Suppressor macrophage (primary cell): ENCODE results near the gene SYTL2.
A peak's percentile ranks its signal among the peaks of the same experiment; 100 is the strongest.

Experiments used
- DNase-seq, 4 experiments: peaks; one replicate each; pipeline ENCODE4 v3.0.0-alpha.2; 2020 to 2022

SYTL2 gene

DNA sequence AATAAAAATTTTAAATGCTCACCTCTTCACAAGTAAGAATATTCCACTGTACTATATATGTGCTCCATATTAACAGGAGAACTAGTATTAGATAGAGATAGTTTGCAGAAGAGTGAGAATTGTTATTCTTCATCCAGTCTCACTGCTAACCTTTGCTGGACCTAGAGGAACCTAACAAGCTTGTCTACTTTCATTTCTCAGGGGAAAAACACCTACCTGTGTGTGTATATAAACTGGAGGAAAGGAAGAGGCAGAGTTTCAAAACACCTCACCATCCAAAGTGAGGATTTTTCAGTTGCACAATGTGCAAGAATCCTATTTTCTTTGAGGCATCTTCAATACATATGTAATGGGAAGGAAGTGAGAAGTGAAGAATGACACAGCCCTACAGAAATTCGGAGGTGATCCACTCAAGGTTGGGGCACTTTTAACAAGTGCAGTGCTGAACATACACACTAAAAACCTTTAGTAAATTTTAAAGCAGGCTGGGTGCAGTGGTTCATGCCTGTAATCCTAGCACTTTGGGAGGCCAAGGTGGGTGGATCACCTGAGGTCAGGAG lies 52.4 kb downstream of the SYTL2 start:
- no peak for DNase-seq

DNA sequence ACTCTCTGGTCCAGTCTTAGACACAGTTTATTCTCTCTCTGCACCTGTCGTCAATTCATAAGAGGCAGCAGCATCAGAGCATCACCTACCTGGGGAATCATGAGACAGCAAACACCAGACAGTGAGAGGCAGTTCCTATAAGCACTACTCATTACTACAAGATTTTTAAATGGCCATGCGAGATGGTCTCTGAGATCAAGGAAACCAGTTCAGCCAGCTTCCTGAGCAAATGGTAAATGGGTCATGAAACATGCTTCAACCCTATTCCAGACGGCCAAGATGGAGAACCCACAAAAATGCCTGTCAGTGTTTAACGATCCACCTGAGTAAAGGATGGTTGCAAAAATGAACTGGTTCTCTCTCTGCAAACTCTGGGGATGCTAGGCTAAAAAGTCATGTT lies 52.9 kb downstream of the SYTL2 start:
- no peak for DNase-seq

DNA sequence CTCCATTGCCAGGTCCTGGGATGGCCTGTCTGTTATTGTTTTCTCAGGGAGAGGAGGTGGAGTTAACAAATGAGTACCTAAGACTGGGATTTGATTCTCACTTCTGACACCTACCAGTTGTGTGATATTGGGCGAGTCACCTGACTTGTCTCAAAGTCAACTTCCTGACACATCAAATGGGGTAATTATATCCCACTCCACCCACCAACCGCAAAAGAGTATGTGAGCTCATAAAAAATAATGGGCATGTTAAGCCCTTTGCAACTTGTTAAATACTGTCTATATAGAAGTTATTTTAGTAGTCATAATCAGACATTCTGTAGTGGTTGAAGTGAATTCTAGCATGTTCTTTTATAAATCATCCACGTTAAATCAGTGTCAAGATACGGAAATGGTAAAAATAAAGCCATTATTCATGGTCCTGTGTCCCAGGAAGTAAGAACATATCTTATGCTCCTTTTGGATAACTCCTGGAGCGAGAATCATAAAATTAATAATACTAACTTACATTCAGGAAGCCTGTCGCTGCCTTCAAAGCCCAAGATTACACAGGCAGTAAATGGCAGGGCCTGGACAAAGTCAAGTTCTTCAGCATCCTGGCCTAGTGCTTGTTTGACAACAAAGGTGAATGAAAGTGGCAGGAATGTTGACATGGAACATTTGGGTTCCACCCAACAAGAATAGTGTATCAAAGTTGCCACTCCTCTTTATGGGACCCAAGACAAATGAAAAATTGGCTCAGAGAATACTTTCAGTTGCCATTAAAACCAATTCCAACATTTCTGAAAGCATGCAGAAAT lies 54.3 kb downstream of the SYTL2 start:
- no peak for DNase-seq

DNA sequence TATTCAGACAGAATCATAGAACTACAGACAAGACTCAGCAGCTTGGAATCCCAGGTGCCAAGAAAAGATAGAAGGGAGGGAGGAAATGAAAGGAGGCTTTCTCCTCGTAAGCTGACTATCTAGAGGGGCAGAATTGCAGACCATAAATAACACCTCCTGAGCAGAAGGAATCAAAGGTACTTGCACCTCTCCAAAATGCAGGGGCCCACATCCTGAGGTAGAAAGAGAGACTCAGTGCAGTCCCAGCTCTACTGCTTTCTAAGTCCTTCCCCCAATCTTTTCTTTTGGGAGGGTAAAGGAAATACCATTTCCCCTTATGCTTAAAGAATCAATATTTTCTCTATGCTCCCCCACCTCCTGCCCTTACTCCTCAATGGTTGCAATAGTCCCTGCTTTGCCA lies 55.2 kb downstream of the SYTL2 start:
- DNase-seq: no peak

DNA sequence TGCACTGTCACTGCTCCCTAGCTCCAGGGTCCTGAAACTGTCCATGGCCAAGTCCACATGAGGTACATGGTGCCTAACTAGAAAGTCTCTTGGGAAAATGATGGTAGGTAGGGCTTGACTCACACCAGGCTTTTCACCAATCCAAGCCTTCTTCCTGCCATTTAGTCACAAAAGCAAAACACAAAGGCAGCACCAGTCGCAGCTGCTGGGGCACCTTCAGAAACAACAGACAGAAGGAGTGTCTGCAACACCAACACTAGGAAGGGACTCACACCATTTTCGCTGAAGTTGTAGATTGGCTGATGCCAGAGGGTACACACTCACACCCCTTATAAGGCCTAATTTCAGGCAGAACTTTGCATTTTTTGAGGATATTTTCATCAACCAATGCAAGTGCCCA lies 55.7 kb downstream of the SYTL2 start:
- no peak for DNase-seq

DNA sequence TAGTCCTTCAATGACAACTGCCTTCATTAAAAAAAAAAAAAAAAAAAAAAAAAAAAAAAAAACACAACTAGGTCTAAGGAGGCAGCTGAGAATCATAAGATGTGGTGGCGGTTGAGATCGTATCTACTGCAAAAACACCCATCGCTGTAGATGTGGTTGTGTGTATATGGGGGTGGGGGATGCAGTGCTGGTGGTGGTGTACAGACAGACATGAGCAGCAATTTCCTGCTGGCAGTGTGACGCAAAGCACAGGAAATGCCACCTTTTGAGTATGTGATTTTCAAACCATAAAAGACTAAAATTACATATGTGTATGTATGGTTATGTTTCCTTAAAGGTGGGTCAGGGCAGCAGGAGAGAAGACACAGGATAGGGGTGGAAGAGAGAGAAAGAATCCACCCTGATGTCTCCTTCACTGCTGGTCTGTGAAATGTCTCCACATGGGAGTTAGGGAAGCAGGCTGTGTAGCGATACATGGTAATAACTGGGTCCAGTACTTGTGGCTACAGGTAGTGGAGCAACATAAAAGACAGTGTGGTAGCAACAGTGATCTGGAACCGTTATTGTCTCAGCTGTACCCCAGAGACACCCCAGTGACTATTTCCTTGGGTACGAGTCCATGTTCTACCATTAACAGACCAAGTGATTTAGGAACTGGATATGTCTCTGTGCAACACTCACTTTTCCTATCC lies 57.9 kb downstream of the SYTL2 start:
- DNase-seq: no peak

DNA sequence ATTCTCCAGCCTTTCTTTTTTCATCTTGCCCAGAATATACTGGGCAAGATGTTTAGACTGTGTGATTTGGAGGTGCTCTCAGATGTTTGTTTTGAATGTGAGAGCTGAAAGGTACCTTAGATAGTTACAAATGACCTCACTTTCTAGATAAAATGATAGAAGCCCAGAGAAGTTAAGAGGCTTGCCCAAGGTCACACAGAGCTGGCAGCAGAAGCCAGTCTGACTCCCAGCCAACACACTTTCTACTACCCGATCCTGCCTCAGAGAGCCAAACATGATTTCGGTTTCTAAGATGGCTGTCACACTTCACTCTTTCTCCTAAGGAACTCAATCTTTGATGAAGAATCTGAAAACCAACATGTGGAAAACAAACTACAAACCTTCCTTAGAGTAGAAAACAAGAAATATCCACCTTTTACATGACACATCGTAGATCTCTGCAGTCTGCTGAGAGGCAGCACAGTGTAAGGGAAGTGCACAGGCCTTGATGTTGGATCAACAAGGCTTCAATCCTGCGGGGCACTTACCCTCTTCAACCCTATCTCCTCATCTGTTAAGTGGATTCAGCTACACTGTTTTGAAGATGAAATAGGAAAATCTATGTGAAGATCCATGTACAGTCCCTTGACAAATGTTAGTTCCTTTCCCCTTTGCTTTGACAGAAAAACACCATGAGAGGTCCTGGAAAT lies 58.6 kb downstream of the SYTL2 start:
- DNase-seq: no peak

DNA sequence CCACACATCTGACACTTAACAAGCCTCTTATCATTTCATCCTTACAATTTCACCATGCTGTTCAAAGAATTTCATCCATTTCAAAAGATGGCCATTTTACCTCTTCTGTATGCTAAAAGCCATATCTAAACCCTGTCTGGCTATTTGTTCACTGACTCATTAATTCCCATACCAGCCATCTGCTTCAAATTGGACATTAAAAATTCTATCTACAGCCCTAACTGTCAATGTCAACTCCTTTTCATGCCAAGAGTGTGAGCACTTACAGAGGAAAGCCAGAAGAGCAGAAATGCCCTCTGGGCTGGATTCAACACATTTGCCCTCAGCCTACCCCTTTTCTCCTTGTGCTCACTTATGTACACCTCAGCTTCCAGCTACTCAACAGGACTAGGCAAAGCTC lies 59.2 kb downstream of the SYTL2 start:
- no peak for DNase-seq

DNA sequence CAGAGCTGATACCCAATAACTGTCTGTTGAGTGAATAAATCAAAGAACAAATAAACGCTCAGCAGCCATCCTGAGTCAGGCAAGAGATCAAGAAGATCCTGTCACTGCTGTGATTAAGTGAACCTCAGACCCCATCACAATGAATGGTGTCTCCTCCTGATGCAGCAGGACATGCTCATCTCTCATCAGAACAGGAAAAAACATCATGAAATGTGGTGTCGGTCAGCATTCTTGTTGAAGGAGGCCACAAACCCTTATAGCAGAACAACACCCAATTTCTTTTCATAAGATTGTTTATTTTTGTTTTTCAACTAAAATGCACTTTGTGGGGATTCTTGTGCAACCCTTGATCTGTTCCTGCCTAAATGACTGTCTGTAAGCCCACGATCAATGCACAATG lies 60.3 kb downstream of the SYTL2 start:
- DNase-seq: no peak

DNA sequence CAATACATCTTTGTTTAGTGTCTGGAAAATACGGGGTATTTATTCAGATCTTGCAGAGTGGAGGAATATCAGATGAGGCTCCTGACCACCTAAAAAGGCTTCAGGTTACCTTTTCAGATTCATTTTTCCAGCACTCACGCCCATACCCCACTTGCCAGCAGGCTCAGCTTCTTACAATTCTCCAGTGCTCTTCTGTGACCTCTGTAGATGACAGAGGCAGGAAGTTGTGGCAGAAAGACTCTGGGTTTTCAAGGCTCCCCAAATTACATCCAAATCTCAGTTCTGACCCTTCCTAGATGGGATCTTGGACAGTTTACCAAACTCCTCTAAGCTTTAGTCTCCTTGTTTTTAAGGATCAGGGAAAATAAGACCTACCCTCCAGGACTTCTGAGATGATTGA lies 61.1 kb downstream of the SYTL2 start:
- no peak for DNase-seq

DNA sequence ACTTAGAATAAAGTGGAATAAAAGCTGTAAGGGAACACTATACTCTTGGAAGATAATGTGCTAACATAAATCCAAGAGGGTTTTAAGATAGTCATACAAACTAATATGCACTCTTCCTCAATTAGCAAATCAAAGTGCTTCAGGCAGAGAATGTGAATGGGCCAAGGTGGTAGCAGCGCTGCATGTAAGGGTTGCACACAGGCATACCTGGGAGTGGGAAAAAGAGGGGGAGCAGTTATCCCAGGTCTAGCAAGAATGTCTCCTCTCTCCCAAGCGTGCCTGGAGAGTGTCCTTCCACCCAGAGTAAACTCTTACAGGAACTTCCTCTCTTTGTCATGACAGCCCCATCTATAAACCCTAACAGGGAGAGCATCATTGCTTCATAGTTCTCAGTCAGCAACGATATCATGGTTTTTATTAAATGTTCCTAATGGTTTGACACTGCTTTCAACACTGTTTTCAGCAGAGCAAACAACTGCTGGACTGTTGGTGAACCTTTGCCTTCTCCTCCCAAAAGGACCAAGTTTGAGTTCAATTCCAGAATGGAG lies 61.6 kb downstream of the SYTL2 start:
- peak in 3 of 4 experiments; percentile 10 to 32 (median 24) for DNase-seq

DNA sequence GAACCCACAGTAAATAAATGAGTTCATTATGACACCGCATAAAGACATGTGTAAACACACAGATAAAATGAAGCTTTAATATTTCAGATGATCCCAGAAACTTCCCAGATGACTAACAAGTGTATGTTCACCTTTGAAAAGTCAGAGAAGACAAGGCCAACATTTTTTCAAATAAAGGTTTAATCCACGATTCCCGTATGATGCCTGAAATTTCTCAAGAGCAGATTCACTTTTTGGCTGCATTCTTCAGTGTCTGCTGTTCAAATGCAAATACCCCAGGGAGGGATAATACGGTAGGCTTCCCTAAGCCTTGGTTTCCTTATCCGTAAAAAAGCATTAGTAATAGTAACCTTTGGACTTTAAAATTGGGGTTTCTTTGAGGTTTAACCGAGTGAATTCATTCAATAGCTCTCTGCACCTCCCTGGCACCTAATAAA lies 62.5 kb downstream of the SYTL2 start:
- DNase-seq: no peak

DNA sequence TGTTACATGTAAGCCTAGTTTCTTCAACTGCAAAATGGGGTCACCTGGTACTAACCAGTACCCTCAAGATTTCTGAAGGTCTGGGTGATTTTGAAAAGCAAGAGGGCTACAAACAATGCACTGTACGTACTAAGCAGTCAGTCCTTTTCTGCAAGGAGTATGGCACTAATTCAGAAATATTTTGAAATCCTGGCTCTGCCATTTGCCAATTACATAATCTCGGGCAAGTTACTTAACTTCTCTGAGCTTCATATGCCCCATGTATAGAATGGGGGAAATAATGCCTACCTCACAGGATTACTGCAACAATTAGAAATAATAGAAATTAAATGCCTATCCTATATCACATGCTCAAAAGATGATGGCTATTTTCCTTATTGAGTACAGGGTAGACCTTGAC lies 64.3 kb downstream of the SYTL2 start:
- peak in 2 of 4 experiments; percentile 30 to 39 for DNase-seq

DNA sequence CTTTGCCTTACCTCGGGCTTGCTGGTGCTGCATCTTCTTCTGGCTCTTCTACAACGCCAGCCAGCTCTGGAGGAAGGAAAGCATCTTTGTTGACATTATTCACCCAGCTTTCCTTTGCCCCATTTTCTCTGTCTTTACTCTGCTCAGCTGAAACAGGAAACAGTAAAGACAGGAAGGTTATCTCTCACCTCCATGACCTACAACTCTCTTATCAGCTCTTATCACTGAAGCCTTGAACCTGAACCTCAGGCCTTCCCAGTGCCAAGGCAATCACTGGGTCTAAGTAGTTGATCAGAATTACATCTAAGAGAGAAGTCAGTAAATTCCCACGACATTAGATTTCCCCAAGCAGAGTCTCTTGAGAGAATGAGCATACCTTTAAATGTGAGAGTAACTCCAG lies 65.3 kb downstream of the SYTL2 start:
- no peak for DNase-seq

DNA sequence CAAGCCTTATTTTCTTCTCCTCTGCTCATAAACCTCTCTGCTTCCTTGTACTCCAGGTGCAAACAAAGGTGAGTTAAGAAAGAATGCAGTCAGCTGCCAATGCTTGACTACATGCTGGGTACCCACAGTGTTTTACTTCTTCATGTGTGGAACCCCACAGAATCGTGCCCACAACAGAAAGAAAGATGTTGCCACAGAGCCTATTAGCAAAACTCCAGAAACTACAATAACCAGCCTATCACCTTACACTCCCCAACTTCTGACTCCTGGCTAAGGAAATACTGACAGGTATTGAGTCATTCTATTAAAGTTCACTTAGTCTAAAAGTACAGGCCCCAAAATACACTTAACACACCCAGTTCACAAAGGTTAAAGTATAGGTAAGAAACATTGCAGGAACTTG lies 68.1 kb downstream of the SYTL2 start:
- no peak for DNase-seq

DNA sequence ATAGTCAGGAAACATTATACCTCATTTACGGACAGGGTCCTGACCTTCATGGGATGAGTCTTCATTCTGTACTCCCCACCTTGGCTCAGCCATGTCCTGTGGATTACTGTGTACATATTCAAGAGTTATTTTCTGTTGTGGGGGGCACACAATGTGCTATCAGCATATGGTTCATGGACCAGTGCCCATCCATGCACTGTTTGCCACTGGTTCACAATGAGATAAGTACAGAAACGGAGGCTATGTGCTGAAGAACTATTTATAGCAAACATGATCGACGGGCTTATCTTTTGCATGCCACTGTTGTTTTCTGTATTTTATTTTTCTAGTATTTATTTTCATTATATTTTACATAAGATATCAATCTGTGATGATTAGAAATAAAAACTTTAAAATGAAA lies 68.6 kb downstream of the SYTL2 start:
- DNase-seq: no peak

DNA sequence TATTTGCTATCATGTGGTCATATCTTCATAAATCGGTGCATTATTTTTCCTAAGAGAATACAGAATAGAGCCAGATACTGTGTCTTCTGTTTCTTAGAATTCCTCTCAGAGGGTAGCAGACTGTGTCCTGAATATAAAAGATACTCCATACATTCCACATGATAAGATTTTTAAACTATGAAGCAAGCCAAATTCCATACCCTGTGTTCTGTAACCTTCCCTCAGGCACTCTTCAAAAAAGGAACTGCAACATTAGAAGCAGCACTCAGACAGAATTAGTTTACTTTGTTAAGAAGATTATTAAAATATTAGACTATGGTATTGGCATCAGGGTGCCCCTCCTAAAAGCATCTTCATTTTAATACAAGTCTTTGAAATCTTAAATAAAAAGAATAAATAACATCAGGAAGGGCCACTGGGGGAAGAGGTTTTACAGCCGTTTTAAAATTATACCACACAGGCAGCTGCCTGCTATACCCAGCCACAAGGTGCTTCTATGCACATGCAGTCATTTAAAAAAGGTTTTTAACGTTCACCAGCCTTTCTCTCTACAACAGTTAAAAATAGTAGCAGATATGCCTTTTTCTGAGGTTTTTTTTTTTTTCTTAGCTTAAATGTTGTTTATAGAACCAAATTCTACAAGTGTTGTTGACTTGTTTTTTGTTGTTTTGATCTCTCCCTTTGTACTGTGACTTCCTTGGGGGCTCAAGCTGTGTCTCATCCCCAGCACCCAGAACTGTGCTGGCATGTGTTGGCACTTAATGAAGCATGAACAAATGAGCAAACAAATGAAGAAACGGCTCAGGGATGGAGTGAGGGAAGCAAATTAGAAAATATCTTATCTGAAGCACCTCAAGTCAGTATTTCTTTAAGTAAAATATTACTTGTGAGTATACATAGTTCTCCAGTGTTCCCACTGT lies 70.2 kb downstream of the SYTL2 start:
- no peak for DNase-seq

DNA sequence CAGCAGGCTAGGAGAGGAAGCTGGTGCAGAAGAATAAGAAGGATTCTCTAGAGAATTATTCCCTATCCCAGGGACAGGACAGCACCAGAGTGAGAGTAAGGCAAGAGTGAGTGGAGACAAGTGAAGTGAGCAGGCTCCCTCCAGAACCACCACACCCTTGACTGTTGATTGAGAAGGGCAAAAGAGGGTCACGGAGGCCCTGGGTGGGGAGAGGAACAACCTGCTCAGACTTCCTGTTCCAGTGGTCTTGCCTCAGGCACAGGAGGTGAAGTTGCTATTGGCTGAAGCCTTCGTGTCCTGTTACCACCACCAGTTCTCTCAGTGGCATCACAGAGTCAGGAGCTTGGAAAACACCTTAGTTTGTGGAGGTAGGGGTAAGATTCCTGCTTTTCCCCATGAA lies 73.2 kb downstream of the SYTL2 start:
- no peak for DNase-seq

DNA sequence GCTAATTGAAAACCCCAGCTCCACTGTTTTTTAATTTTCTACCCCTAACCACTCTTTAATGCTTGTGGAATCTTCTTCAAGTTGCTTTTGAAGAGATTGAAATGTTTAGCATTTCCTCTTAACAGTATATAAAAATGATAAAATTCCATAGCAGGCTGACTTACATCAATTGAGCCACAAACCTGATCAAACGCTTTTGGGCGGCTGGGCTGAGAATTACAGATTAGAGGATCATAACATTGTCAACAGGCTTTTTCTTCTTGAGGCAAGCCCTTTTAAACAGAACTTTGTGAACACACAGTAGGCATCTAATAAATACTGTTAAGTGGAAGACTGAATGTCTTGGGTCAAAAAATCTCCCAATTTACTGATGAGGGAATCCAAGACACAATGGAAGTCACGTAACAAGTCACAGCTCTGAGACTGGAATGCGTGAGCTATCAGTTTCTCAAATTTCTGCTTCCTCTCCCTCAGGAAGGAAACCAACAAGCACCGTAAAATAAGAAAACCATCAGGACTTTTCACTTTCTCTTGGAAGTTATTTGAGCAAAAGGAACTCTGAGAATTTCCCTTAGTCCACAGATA lies 75.0 kb downstream of the SYTL2 start:
- no peak for DNase-seq

DNA sequence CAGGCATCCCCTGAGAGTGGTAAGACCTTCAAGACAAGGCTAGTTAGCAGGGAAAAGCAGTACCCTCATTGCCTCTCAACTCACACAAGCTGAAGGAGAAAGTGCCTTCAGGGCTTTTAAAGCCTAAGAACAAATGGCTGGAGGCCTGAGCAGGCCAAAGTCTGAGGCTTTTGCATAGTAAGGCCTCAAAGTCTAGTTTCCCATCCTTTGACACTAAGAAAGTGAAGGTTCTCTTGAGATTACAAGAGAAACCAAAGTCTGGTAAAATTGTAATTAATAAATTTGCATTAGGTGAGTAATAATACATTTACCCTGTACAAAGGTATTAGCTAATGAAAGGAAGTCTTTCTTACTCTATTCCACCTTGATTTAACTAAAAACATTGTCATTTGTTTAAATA lies 78.0 kb downstream of the SYTL2 start:
- no peak for DNase-seq

DNA sequence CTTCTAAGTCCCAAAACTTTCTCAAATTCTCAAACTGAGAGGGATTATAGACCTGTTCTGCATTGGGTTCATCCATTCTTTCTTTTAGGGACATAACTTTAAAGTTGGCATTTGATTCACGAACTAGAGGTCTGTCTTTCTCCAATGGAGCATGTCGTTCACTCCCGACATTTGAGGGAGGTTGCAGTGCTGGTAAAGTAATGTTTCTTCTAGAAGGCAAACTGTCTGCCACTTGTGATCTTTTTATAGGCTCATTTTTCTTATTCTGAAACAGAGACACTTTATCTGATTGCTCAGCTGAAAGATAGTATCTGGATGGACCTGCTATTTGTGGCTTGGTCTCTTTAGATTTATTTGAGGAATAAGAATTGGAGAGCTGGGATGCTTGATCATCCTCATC lies 84.6 kb downstream of the SYTL2 start:
- no peak for DNase-seq
